Left ventricle myocardium inferior (tissue), 1 donor: ENCODE results near the gene HRH2. TPM values are rescaled to one million over a fixed set of nuclear protein-coding genes. Genes with fewer than 3 reads are reported as not detected.
A peak's percentile ranks its signal among the peaks of the same experiment; 100 is the strongest.

Experiments used
- DNase-seq: peaks from one replicate; pipeline ENCODE4 v3.0.0-alpha.2; 2020
- H3K27ac ChIP-seq: fragments of 200-600 bp; replicated peaks from 2 replicates; pipeline ENCODE4 v1.8.0; 2021
- H3K27me3 ChIP-seq: fragments of 200-600 bp; 2 replicates; pipeline ENCODE4 v1.8.0; 2021; ENCODE audit warnings: low read depth
- H3K36me3 ChIP-seq: fragments of 200-600 bp; 2 replicates; pipeline ENCODE4 v1.8.0; 2021
- H3K4me1 ChIP-seq: fragments of 200-600 bp; 2 replicates; pipeline ENCODE4 v1.8.0; 2021
- H3K4me3 ChIP-seq: fragments of 200-600 bp; 2 replicates; pipeline ENCODE4 v1.8.0; 2021; ENCODE audit warnings: mild to moderate bottlenecking, moderate library complexity
- H3K9me3 ChIP-seq: fragments of 200-600 bp; replicated peaks from 2 replicates; pipeline ENCODE4 v1.8.0; 2021
- CTCF ChIP-seq: fragments of 200-600 bp; IDR thresholded peaks from 2 replicates; pipeline ENCODE4 v1.8.0; 2021; ENCODE audit warnings: antibody characterized with exemption, mild to moderate bottlenecking, borderline replicate concordance
- intact Hi-C: fragments of 100-400 bp; cut with micrococcal nuclease; formaldehyde crosslinking; loops from one replicate; pipeline ENCODE4 v1.11.0; 2022
- total RNA-seq: library from RNA; stranded (reverse); fragmentation: NEBNext Ultra II Directional; extraction: Animal tissue kit (Norgen Biotek cat#: 25700); gene quantifications from one replicate; pipeline ENCODE4 v1.2.1, GENCODE V29; 2021
- donor health status: DM: no; HTN: yes; CAD: no; lungs with severe emphysema.

HRH2 gene
- total RNA-seq, 1 donor from 2014 or later, result 47.7 TPM

- H3K27ac ChIP-seq, result peak overlapping the region; percentile 54
- DNase-seq, result no peak
- no peak for TF ChIP-seq CTCF
Observed at GRCh38 chr5:175692235-175692995, 34.5 kb downstream of the HRH2 start.

GRCh38 chr5:175692996-175693710 is 35.3 kb downstream of the HRH2 start:
- DNase-seq, result no peak
- Histone ChIP-seq H3K4me3 (no peak overlapping the region), H3K36me3 (no peaks in the 10 kb centered on the region), H3K27me3 (no peaks in the 10 kb centered on the region), H3K27ac (peak overlapping the region; percentile 54), H3K4me1 (peaks cover 65% of the 10 kb centered on the region), H3K9me3 (no peaks in the 10 kb centered on the region)
- intact Hi-C loops, result no loop called here
- TF ChIP-seq CTCF, result no peak

More at GRCh38 chr5:175692235-175692995, 34.5 kb downstream of the HRH2 start:
- intact Hi-C loops, result no loop called here
- H3K4me3 ChIP-seq, result no peak overlapping the region
- peaks cover 67% of the 10 kb centered on the region for H3K4me1 ChIP-seq
- no peaks in the 10 kb centered on the region for H3K36me3 ChIP-seq
- H3K9me3 ChIP-seq, result peaks cover 5% of the 10 kb centered on the region
- no peaks in the 10 kb centered on the region for H3K27me3 ChIP-seq

GRCh38 chr5:175693741-175694140 is 35.9 kb downstream of the HRH2 start:
- H3K27ac ChIP-seq, result peak overlapping the region; percentile 54

GRCh38 chr5:175694371-175695160 is 36.7 kb downstream of the HRH2 start:
- H3K4me3 ChIP-seq, result no peak overlapping the region
- peaks cover 50% of the 10 kb centered on the region for H3K4me1 ChIP-seq
- peak overlapping the region; percentile 54 for H3K27ac ChIP-seq
- DNase-seq, result no peak
- no peaks in the 10 kb centered on the region for H3K36me3 ChIP-seq
- no peaks in the 10 kb centered on the region for H3K9me3 ChIP-seq
- H3K27me3 ChIP-seq, result no peaks in the 10 kb centered on the region
- TF ChIP-seq CTCF, result no peak
- intact Hi-C loops, result no loop called here

More at GRCh38 chr5:175693741-175694140, 35.9 kb downstream of the HRH2 start:
- no peak for TF ChIP-seq CTCF
- no peaks in the 10 kb centered on the region for H3K27me3 ChIP-seq
- peaks cover 59% of the 10 kb centered on the region for H3K4me1 ChIP-seq
- intact Hi-C loops, result no loop called here
- H3K4me3 ChIP-seq, result no peak overlapping the region
- DNase-seq, result no peak
- no peaks in the 10 kb centered on the region for H3K36me3 ChIP-seq
- no peaks in the 10 kb centered on the region for H3K9me3 ChIP-seq
